Measurements from ENCODE around the gene CCND3. TPM values are rescaled to one million over a fixed set of nuclear protein-coding genes. Genes with fewer than 3 reads are reported as not detected.
"Not testable (repeated sequence)": the region's sequence is repeated elsewhere in the genome, so short reads cannot be mapped to it uniquely, and the experiment has no call there.

Gene CCND3
- total RNA-seq, 1 donor from 2014 or later, result 45.4 TPM

GRCh38 chr6:41955412-41955811, 13.8 kb upstream of the CCND3 start:
- no peak for TF ChIP-seq CTCF (conservative IDR thresholded peaks at IDR 0.05; ENCODE audit: low read depth, low read length)
- no peak overlapping the region for H3K4me3 ChIP-seq (ENCODE audit: low read depth, low read length)
- no peak for DNase-seq (ENCODE audit: low read depth)

GRCh38 chr6:41954668-41955067, 13.1 kb upstream of the CCND3 start:
- no peak for TF ChIP-seq CTCF (conservative IDR thresholded peaks at IDR 0.05; ENCODE audit: low read depth, low read length)
- DNase-seq (ENCODE audit: low read depth), result no peak
- no peak overlapping the region for H3K4me3 ChIP-seq (ENCODE audit: low read depth, low read length)

- DNase-seq (ENCODE audit: low read depth), result no peak
- no peak for TF ChIP-seq CTCF (conservative IDR thresholded peaks at IDR 0.05; ENCODE audit: low read depth, low read length)
These were observed 6.1 kb upstream of the CCND3 start for GRCh38 chr6:41947581-41948220.

GRCh38 chr6:41943456-41943855, 1.8 kb upstream of the CCND3 start:
- DNase-seq (ENCODE audit: low read depth), result no peak
- H3K4me3 ChIP-seq (ENCODE audit: low read depth, low read length), result no peak overlapping the region
- TF ChIP-seq CTCF (conservative IDR thresholded peaks at IDR 0.05; ENCODE audit: low read depth, low read length), result no peak

More at GRCh38 chr6:41947581-41948220, 6.1 kb upstream of the CCND3 start:
- no peak overlapping the region for H3K4me3 ChIP-seq (ENCODE audit: low read depth, low read length)

GRCh38 chr6:41942882-41943281, 1.3 kb upstream of the CCND3 start:
- H3K4me3 ChIP-seq (ENCODE audit: low read depth, low read length), result peak overlapping the region; percentile 74
- DNase-seq (ENCODE audit: low read depth), result not testable (repeated sequence)

GRCh38 chr6:41942067-41942851, 651 bp upstream of the CCND3 start:
- peak; percentile 96 for DNase-seq (ENCODE audit: low read depth)
- TF ChIP-seq CTCF (conservative IDR thresholded peaks at IDR 0.05; ENCODE audit: low read depth, low read length), result no peak
- peak overlapping the region; percentile 74 for H3K4me3 ChIP-seq (ENCODE audit: low read depth, low read length)

GRCh38 chr6:41940759-41941279, 789 bp downstream of the CCND3 start:
- TF ChIP-seq CTCF (conservative IDR thresholded peaks at IDR 0.05; ENCODE audit: low read depth, low read length), result peak; percentile 3
- H3K4me3 ChIP-seq (ENCODE audit: low read depth, low read length), result peak overlapping the region; percentile 74
- no peak for DNase-seq (ENCODE audit: low read depth)
